GM11168 (cell line): ENCODE data around the gene TENT4A.

Experiments used
- in situ Hi-C: fragments of 300-500 bp; cut with MboI; formaldehyde crosslinking; loops from one replicate; pipeline ENCODE4 v1.12.0; 2022; ENCODE audit warnings: low sequenced_read_pairs; ENCODE audit not compliant: unreplicated experiment

The TENT4A gene

GRCh38 chr5:6699357-6699756 is 13.9 kb upstream of the TENT4A start:
- in situ Hi-C loops, result no loop called here

GRCh38 chr5:6700074-6700684 is 13.1 kb upstream of the TENT4A start:
- in situ Hi-C loops, result no loop called here

- in situ Hi-C loops, result no loop called here
Measured at GRCh38 chr5:6700685-6701355, 12.4 kb upstream of the TENT4A start.

- in situ Hi-C loops, result no loop called here
Measured at GRCh38 chr5:6701491-6701890, 11.7 kb upstream of the TENT4A start.

GRCh38 chr5:6702633-6703032 is 10.6 kb upstream of the TENT4A start:
- in situ Hi-C loops, result no loop called here

- in situ Hi-C loops, result no loop called here
Measured at GRCh38 chr5:6703806-6704205, 9.4 kb upstream of the TENT4A start.

GRCh38 chr5:6704361-6704851 is 8.8 kb upstream of the TENT4A start:
- in situ Hi-C loops, result no loop called here

GRCh38 chr5:6705088-6705487 is 8.1 kb upstream of the TENT4A start:
- in situ Hi-C loops, result no loop called here

- in situ Hi-C loops, result no loop called here
Measured at GRCh38 chr5:6705959-6706358, 7.3 kb upstream of the TENT4A start.

GRCh38 chr5:6707852-6708251 is 5.4 kb upstream of the TENT4A start:
- in situ Hi-C loops, result no loop called here

- in situ Hi-C loops, result no loop called here
Measured at GRCh38 chr5:6708814-6709213, 4.4 kb upstream of the TENT4A start.

GRCh38 chr5:6710070-6710469 is 3.2 kb upstream of the TENT4A start:
- in situ Hi-C loops, result loop anchor here (10.0 kb wide), 1 partner anchor 75 kb away; the partner anchor contains the start of genes NSUN2 and SRD5A1

GRCh38 chr5:6710551-6711318 is 2.5 kb upstream of the TENT4A start:
- in situ Hi-C loops, result loop anchor here (10.0 kb wide), 1 partner anchor 76 kb away; the partner anchor contains the start of genes NSUN2 and SRD5A1

- in situ Hi-C loops, result loop anchor here (10.0 kb wide), 1 partner anchor 77 kb away; the partner anchor contains the start of genes NSUN2 and SRD5A1
Measured at GRCh38 chr5:6711409-6712141, 1.7 kb upstream of the TENT4A start.

- in situ Hi-C loops, result loop anchor here (10.0 kb wide), 1 partner anchor 77 kb away; the partner anchor contains the start of genes NSUN2 and SRD5A1
Measured at GRCh38 chr5:6712142-6712576, 1.1 kb upstream of the TENT4A start.

GRCh38 chr5:6712577-6713273 is 507 bp upstream of the TENT4A start:
- in situ Hi-C loops, result loop anchor here (10.0 kb wide), 1 partner anchor 78 kb away; the partner anchor contains the start of genes NSUN2 and SRD5A1

- in situ Hi-C loops, result loop anchor here (10.0 kb wide), 1 partner anchor 80 kb away; the partner anchor contains the start of genes NSUN2 and SRD5A1
Measured at GRCh38 chr5:6714226-6715041, 1.2 kb downstream of the TENT4A start.

- in situ Hi-C loops, result loop anchor here (10.0 kb wide), 1 partner anchor 80 kb away; the partner anchor contains the start of genes NSUN2 and SRD5A1
Measured at GRCh38 chr5:6715271-6715670, 2.0 kb downstream of the TENT4A start.
